Measurements from ENCODE around the gene GAS2. TPM values are rescaled to one million over a fixed set of nuclear protein-coding genes. Genes with fewer than 3 reads are reported as not detected.
A peak's percentile ranks its signal among the peaks of the same experiment; 100 is the strongest.

Gene GAS2
- total and polyA plus RNA-seq, 9 of the 15 experiments (the other 6 are each of a cell fraction or from before 2014, with no cell fraction given) = 0.77 to 1.9 (median 1.1) TPM

GRCh38 chr11:22624742-22625447, 41.5 kb upstream of the GAS2 start (continued):
- TF ChIP-seq, protein P1, sequence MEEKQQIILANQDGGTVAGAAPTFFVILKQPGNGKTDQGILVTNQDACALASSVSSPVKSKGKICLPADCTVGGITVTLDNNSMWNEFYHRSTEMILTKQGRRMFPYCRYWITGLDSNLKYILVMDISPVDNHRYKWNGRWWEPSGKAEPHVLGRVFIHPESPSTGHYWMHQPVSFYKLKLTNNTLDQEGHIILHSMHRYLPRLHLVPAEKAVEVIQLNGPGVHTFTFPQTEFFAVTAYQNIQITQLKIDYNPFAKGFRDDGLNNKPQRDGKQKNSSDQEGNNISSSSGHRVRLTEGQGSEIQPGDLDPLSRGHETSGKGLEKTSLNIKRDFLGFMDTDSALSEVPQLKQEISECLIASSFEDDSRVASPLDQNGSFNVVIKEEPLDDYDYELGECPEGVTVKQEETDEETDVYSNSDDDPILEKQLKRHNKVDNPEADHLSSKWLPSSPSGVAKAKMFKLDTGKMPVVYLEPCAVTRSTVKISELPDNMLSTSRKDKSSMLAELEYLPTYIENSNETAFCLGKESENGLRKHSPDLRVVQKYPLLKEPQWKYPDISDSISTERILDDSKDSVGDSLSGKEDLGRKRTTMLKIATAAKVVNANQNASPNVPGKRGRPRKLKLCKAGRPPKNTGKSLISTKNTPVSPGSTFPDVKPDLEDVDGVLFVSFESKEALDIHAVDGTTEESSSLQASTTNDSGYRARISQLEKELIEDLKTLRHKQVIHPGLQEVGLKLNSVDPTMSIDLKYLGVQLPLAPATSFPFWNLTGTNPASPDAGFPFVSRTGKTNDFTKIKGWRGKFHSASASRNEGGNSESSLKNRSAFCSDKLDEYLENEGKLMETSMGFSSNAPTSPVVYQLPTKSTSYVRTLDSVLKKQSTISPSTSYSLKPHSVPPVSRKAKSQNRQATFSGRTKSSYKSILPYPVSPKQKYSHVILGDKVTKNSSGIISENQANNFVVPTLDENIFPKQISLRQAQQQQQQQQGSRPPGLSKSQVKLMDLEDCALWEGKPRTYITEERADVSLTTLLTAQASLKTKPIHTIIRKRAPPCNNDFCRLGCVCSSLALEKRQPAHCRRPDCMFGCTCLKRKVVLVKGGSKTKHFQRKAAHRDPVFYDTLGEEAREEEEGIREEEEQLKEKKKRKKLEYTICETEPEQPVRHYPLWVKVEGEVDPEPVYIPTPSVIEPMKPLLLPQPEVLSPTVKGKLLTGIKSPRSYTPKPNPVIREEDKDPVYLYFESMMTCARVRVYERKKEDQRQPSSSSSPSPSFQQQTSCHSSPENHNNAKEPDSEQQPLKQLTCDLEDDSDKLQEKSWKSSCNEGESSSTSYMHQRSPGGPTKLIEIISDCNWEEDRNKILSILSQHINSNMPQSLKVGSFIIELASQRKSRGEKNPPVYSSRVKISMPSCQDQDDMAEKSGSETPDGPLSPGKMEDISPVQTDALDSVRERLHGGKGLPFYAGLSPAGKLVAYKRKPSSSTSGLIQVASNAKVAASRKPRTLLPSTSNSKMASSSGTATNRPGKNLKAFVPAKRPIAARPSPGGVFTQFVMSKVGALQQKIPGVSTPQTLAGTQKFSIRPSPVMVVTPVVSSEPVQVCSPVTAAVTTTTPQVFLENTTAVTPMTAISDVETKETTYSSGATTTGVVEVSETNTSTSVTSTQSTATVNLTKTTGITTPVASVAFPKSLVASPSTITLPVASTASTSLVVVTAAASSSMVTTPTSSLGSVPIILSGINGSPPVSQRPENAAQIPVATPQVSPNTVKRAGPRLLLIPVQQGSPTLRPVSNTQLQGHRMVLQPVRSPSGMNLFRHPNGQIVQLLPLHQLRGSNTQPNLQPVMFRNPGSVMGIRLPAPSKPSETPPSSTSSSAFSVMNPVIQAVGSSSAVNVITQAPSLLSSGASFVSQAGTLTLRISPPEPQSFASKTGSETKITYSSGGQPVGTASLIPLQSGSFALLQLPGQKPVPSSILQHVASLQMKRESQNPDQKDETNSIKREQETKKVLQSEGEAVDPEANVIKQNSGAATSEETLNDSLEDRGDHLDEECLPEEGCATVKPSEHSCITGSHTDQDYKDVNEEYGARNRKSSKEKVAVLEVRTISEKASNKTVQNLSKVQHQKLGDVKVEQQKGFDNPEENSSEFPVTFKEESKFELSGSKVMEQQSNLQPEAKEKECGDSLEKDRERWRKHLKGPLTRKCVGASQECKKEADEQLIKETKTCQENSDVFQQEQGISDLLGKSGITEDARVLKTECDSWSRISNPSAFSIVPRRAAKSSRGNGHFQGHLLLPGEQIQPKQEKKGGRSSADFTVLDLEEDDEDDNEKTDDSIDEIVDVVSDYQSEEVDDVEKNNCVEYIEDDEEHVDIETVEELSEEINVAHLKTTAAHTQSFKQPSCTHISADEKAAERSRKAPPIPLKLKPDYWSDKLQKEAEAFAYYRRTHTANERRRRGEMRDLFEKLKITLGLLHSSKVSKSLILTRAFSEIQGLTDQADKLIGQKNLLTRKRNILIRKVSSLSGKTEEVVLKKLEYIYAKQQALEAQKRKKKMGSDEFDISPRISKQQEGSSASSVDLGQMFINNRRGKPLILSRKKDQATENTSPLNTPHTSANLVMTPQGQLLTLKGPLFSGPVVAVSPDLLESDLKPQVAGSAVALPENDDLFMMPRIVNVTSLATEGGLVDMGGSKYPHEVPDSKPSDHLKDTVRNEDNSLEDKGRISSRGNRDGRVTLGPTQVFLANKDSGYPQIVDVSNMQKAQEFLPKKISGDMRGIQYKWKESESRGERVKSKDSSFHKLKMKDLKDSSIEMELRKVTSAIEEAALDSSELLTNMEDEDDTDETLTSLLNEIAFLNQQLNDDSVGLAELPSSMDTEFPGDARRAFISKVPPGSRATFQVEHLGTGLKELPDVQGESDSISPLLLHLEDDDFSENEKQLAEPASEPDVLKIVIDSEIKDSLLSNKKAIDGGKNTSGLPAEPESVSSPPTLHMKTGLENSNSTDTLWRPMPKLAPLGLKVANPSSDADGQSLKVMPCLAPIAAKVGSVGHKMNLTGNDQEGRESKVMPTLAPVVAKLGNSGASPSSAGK (IDR thresholded peaks at IDR 0.05) = peak; percentile 70
- TF ChIP-seq LARP7 (IDR thresholded peaks at IDR 0.05) (no peak), CREB1 (IDR thresholded peaks at IDR 0.05) (no peak), CREB1 (CRISPR knock-in tag; IDR thresholded peaks at IDR 0.05) (no peak), GATA2 (CRISPR knock-in tag; IDR thresholded peaks at IDR 0.05) (no peak), POLR2AphosphoS2 (IDR thresholded peaks at IDR 0.05; ENCODE audit: low read length) (no peak), CHCHD3 (CRISPR knock-in tag; IDR thresholded peaks at IDR 0.05) (no peak), JUNB (CRISPR knock-in tag; conservative IDR thresholded peaks at IDR 0.05) (no peak), ZNF444 (CRISPR knock-in tag; IDR thresholded peaks at IDR 0.05) (no peak), ZNF217 (CRISPR knock-in tag; IDR thresholded peaks at IDR 0.05) (no peak)
- TF ChIP-seq, protein P2, sequence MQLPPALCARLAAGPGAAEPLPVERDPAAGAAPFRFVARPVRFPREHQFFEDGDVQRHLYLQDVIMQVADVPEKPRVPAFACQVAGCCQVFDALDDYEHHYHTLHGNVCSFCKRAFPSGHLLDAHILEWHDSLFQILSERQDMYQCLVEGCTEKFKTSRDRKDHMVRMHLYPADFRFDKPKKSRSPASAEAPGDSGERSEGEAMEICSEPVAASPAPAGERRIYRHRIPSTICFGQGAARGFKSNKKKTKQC (CRISPR knock-in tag; IDR thresholded peaks at IDR 0.05) = no peak
- TF ChIP-seq, protein P3, sequence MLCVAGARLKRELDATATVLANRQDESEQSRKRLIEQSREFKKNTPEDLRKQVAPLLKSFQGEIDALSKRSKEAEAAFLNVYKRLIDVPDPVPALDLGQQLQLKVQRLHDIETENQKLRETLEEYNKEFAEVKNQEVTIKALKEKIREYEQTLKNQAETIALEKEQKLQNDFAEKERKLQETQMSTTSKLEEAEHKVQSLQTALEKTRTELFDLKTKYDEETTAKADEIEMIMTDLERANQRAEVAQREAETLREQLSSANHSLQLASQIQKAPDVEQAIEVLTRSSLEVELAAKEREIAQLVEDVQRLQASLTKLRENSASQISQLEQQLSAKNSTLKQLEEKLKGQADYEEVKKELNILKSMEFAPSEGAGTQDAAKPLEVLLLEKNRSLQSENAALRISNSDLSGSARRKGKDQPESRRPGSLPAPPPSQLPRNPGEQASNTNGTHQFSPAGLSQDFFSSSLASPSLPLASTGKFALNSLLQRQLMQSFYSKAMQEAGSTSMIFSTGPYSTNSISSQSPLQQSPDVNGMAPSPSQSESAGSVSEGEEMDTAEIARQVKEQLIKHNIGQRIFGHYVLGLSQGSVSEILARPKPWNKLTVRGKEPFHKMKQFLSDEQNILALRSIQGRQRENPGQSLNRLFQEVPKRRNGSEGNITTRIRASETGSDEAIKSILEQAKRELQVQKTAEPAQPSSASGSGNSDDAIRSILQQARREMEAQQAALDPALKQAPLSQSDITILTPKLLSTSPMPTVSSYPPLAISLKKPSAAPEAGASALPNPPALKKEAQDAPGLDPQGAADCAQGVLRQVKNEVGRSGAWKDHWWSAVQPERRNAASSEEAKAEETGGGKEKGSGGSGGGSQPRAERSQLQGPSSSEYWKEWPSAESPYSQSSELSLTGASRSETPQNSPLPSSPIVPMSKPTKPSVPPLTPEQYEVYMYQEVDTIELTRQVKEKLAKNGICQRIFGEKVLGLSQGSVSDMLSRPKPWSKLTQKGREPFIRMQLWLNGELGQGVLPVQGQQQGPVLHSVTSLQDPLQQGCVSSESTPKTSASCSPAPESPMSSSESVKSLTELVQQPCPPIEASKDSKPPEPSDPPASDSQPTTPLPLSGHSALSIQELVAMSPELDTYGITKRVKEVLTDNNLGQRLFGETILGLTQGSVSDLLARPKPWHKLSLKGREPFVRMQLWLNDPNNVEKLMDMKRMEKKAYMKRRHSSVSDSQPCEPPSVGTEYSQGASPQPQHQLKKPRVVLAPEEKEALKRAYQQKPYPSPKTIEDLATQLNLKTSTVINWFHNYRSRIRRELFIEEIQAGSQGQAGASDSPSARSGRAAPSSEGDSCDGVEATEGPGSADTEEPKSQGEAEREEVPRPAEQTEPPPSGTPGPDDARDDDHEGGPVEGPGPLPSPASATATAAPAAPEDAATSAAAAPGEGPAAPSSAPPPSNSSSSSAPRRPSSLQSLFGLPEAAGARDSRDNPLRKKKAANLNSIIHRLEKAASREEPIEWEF (CRISPR knock-in tag; IDR thresholded peaks at IDR 0.05) = no peak

Measured in K562 (cell line).